ENCODE data around the gene EFR3B.
A peak's percentile ranks its signal among the peaks of the same experiment; 100 is the strongest.
"Not testable (repeated sequence)": the region's sequence is repeated elsewhere in the genome, so short reads cannot be mapped to it uniquely, and the experiment has no call there.

The EFR3B gene

GRCh38 chr2:25158096-25158852 is 116.4 kb downstream of the EFR3B start:
- no peak for DNase-seq

GRCh38 chr2:25159949-25160348 is 118.1 kb downstream of the EFR3B start:
- no peak for DNase-seq

- DNase-seq, result no peak
These were observed 118.5 kb downstream of the EFR3B start for GRCh38 chr2:25160376-25160775.

- peak; percentile 65 for DNase-seq
These were observed 119.3 kb downstream of the EFR3B start for GRCh38 chr2:25161055-25161781.

GRCh38 chr2:25162061-25162460 is 120.2 kb downstream of the EFR3B start:
- DNase-seq, result not testable (repeated sequence)

- no peak for DNase-seq
These were observed 122.7 kb downstream of the EFR3B start for GRCh38 chr2:25164561-25164960.

- peak; percentile 46 for DNase-seq
These were observed 124.4 kb downstream of the EFR3B start for GRCh38 chr2:25165992-25166875.

GRCh38 chr2:25168256-25169072 is 126.6 kb downstream of the EFR3B start, which contains the start of gene POMC:
Gene POMC (minus strand): TSS chr2:25168580. CDS start chr2:25164772, 3,808 bp downstream.
- peak; percentile 19 for DNase-seq

- no peak for DNase-seq
These were observed 127.2 kb downstream of the EFR3B start for GRCh38 chr2:25169073-25169470.

- no peak for DNase-seq
These were observed 129.0 kb downstream of the EFR3B start for GRCh38 chr2:25170888-25171287.

GRCh38 chr2:25173719-25174118 is 131.8 kb downstream of the EFR3B start:
- DNase-seq, result no peak

- DNase-seq, result no peak
These were observed 132.5 kb downstream of the EFR3B start for GRCh38 chr2:25174192-25174861.

- DNase-seq, result no peak
These were observed 134.3 kb downstream of the EFR3B start for GRCh38 chr2:25176138-25176537.

- no peak for DNase-seq
These were observed 134.8 kb downstream of the EFR3B start for GRCh38 chr2:25176541-25177181.

GRCh38 chr2:25177211-25177611 is 135.3 kb downstream of the EFR3B start:
- no peak for DNase-seq

- no peak for DNase-seq
These were observed 137.1 kb downstream of the EFR3B start for GRCh38 chr2:25178976-25179375.

- no peak for DNase-seq
These were observed 142.4 kb downstream of the EFR3B start for GRCh38 chr2:25184254-25184653.

- DNase-seq, result no peak
These were observed 146.0 kb downstream of the EFR3B start for GRCh38 chr2:25187729-25188350.

GRCh38 chr2:25188405-25188804 is 146.5 kb downstream of the EFR3B start:
- no peak for DNase-seq

- no peak for DNase-seq
These were observed 148.7 kb downstream of the EFR3B start for GRCh38 chr2:25190536-25190935.
